Muscle of leg (tissue), 16 donors: Measurements from ENCODE around the gene MAT1A. TPM values are rescaled to one million over a fixed set of nuclear protein-coding genes. Genes with fewer than 3 reads are reported as not detected.

Experiments
- DNase-seq: peaks from one replicate; pipeline ENCODE4 v3.0.0; 2013
- H3K27ac ChIP-seq: one replicate; pipeline ENCODE4 v1.5.1; 2013; ENCODE audit warnings: mild to moderate bottlenecking, low read length, control low read depth
- H3K27me3 ChIP-seq: one replicate; pipeline ENCODE4 v1.6.1; 2013; ENCODE audit warnings: low read length; ENCODE audit not compliant: control insufficient read depth, insufficient read depth
- H3K36me3 ChIP-seq: one replicate; pipeline ENCODE4 v1.6.1; 2013; ENCODE audit warnings: low read length; ENCODE audit not compliant: control insufficient read depth, insufficient read depth
- H3K4me1 ChIP-seq: one replicate; pipeline ENCODE4 v1.6.1; 2013; ENCODE audit warnings: low read length; ENCODE audit not compliant: control insufficient read depth, insufficient read depth
- H3K4me3 ChIP-seq: one replicate; pipeline ENCODE4 v1.5.1; 2013; ENCODE audit warnings: low read length, control low read depth
- H3K9me3 ChIP-seq: replicated peaks from 2 replicates; pipeline ENCODE4 v1.6.1; 2013; ENCODE audit warnings: low read depth, low read length; ENCODE audit not compliant: control insufficient read depth
- WGBS: methylation state at CpG from one replicate; pipeline ENCODE4 v1.1.5; 2013; ENCODE audit warnings: missing lambda C conversion rate; ENCODE audit not compliant: insufficient coverage; 5-methylcytosine and 5-hydroxymethylcytosine counted together
- long read RNA-seq, 11 donors: transcript quantifications; one replicate each; lab custom pipeline, GENCODE V29; 2026
- polyA plus RNA-seq, 8 donors: library from polyadenylated mRNA; unstranded; fragments of 120-200 nt; gene quantifications; one replicate each; pipeline versions ENCODE4 v1.2.1 to v1.2.3, GENCODE V29; 2013; ENCODE audit warnings: inconsistent platforms in 1 of 8, low replicate concordance in 1 of 8; ENCODE audit not compliant: insufficient read length in 8 of 8, insufficient read depth in 1 of 8
- total RNA-seq: library from RNA; stranded (reverse); fragments of 120-200 nt; gene quantifications from one replicate; pipeline ENCODE4 v1.2.4, GENCODE V29; 2013

The MAT1A gene
- total RNA-seq (0.04 TPM), polyA plus RNA-seq (under 1 TPM in 7 of 8 donors, not detected in 1; 0.07 to 0.73 (median 0.18) TPM)
- long read RNA-seq, donor 1 = 0 reads
- long read RNA-seq, donor 2 = 0 reads
- long read RNA-seq, donor 3 = 0 reads
- long read RNA-seq, donor 4 = 0 reads
- long read RNA-seq, donor 5 = 0 reads
- long read RNA-seq, donor 6 = 0 reads
- long read RNA-seq, donor 7 = 0 reads
- long read RNA-seq, donor 8 = 0 reads
- long read RNA-seq, donor 9 = 0 reads
- long read RNA-seq, donor 10 = 0 reads
- long read RNA-seq, donor 11 = 0 reads

DNA sequence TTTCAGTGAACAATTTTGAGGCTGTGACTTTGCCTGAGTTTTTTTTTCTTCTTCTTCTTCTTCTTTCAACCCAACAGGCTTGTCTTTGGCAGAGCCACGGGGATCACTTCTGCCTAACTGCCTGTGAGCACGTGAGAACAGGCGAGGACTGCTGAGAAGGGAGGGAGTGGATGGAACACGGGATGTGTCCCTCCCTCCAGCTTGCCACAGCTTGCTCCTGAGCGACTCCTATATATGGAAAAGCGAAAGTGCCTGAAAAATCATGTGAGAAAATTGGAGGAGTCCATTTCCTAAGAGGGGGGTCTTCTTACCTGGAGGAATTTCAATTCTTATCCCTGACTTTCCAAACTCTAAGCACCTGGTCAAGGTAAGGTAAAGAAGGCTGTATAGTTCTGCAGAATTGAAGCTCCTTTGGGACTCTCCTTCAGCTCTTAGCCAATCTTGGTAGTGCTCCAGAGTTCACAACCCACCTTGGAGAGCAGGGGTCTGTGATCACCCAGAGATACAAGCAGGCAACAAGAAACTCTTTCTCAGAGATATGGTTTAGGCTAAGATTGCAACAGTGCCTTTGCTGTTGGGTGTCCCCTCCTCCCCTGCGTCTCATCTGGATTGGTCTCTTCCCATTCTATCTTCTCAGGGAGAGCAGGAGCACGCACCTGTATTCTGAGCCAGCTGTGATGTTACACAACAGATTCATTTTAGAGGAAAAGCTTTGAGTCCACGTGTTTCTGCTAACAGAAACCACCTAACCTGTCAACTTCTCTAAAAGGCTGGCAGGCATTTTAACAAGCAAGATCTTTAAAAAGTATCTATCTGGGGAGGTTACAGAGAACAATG is at the start of gene MAT1A:
MAT1A (minus strand) TSS at position 208 of the 837 bp plus-strand sequence. CDS start 235 bp downstream, outside the sequence.
- DNase-seq = no peak
- H3K4me3 ChIP-seq = no peak within 1 kb of the TSS
- H3K27me3 ChIP-seq = peaks cover 8% of the 10 kb centered on the region
- no peak within 1 kb of the TSS for H3K27ac ChIP-seq
- no peaks in the 10 kb centered on the region for H3K9me3 ChIP-seq
- no peaks in the 10 kb centered on the region for H3K4me1 ChIP-seq
- H3K36me3 ChIP-seq = no peaks in the 10 kb centered on the region
- 13% methylated on average over 2 of the region's 9 CpGs for WGBS

DNA sequence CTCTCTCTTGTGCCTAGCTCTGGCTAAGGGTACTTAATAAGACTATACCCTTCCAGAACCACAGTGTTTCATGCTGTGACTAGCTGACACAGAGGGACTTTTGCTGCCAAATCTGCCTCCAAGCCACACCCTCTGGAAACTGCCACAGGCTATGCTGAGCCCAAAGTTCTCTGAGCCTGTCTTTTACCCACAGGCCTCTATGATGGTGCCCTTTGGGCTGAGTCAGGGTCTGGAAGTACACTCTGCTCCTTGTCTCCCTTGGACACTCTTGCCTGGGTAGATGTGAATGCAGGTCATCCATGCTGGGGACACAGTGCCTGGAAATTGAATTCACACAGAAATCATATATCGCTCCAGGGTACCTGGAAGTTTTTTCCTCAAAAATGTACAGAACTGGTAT is 44.5 kb upstream of the MAT1A start:
- H3K9me3 ChIP-seq = no peaks in the 10 kb centered on the region
- WGBS = no CpG with 5 or more reads among the region's 1 CpG
- H3K27ac ChIP-seq = no peak overlapping the region
- no peak for DNase-seq
- H3K4me1 ChIP-seq = no peaks in the 10 kb centered on the region
- no peaks in the 10 kb centered on the region for H3K27me3 ChIP-seq
- H3K36me3 ChIP-seq = no peaks in the 10 kb centered on the region
- H3K4me3 ChIP-seq = no peak overlapping the region

DNA sequence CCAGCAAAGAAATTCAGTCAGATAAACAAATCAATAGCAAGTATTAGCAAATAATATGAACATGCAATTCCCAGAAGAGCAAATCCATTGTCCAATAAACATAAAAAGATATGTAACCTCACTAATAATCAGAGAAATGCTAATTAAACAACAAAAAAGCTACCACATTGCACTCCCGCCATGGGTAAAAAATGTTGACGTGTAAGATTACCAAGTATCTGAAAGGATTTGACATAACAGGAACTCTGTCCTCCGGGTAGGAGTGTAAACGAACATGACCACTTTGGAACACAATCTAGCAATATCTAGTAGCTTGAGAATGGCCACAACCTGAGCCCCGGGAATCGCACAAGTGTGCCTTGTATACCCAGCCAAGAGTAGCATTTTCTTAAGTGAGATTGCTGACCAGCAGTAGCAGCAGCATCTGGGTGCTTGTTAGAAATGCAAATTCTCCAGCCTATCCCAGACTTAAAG is 35.5 kb upstream of the MAT1A start:
- WGBS = 94% methylated on average over 3 of the region's 6 CpGs
- no peak overlapping the region for H3K27ac ChIP-seq
- H3K27me3 ChIP-seq = peaks cover 3% of the 10 kb centered on the region

DNA sequence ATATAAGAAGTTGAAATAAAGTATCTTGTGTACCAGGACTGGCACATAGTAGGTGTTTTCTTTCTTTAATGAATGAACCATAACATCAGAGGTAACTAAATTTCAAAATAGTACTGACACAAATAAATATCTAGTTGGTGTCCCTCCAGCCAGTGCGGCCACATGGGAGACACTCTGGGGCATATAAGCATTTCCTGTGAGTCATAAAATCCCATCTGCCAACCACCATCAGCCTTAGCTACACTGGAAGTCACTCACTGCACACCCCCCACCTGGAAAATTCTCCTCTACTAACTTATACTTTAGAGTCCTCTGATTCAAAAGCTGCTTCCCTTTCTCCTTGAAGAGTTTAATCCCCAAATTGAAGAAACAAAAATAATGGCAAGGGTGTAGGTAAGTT is 34.6 kb upstream of the MAT1A start:
- DNase-seq = no peak
- peaks cover 3% of the 10 kb centered on the region for H3K27me3 ChIP-seq
- no peak overlapping the region for H3K4me3 ChIP-seq
- H3K4me1 ChIP-seq = no peaks in the 10 kb centered on the region
- 11% methylated on average over 1 of the region's 1 CpG for WGBS
- H3K27ac ChIP-seq = no peak overlapping the region
- no peaks in the 10 kb centered on the region for H3K36me3 ChIP-seq
- H3K9me3 ChIP-seq = no peaks in the 10 kb centered on the region

More for the DNA sequence above, 35.5 kb upstream of the MAT1A start:
- H3K4me3 ChIP-seq = no peak overlapping the region
- H3K9me3 ChIP-seq = no peaks in the 10 kb centered on the region
- H3K36me3 ChIP-seq = no peaks in the 10 kb centered on the region
- H3K4me1 ChIP-seq = no peaks in the 10 kb centered on the region
- no peak for DNase-seq

DNA sequence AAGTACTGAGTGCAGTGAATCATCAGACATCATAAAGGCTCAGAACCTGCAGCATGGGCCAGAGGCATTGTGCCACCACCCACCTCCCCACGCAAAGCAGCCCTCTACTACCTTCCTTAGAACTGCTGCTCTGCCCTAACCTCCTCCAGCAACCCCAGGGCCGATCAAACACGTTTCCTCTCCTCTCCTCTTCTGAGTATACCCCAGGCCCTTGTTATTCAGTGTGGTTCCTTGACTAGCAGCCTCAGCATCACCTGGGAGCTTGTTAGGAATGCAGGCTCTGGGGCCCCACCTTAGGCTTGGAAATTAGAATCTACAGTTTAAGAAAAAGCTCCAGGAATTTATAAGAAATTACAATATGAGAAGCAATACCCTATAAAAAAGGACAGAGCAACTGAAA is 33.9 kb upstream of the MAT1A start:
- Histone ChIP-seq H3K9me3 (no peaks in the 10 kb centered on the region), H3K4me3 (no peak overlapping the region), H3K27ac (no peak overlapping the region), H3K4me1 (no peaks in the 10 kb centered on the region), H3K36me3 (no peaks in the 10 kb centered on the region), H3K27me3 (no peaks in the 10 kb centered on the region)
- 88% methylated on average over 1 of the region's 3 CpGs for WGBS
- no peak for DNase-seq

DNA sequence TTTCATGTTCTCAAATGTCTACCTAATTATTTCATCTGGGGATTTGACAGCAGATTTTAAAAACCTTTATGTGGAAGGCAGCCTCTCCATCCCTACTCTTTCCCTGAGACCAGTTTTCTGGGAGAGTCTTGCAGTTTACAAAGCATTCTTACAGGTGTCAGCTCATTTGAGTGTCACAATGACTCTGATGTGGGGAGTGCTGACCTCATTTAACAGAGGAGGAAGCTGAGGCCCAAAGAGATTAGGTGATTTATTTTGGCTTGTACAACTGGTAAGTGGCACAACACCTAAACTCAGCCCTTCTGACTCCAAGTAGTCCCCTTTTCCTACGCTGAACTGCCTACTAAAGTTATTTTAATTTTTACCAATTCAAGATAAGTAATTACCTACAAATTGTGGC is 33.3 kb upstream of the MAT1A start:
- 75% methylated on average over 1 of the region's 1 CpG for WGBS
- no peak overlapping the region for H3K27ac ChIP-seq
- no peaks in the 10 kb centered on the region for H3K4me1 ChIP-seq
- no peak overlapping the region for H3K4me3 ChIP-seq
- no peaks in the 10 kb centered on the region for H3K27me3 ChIP-seq
- DNase-seq = no peak
- no peaks in the 10 kb centered on the region for H3K36me3 ChIP-seq
- no peaks in the 10 kb centered on the region for H3K9me3 ChIP-seq

DNA sequence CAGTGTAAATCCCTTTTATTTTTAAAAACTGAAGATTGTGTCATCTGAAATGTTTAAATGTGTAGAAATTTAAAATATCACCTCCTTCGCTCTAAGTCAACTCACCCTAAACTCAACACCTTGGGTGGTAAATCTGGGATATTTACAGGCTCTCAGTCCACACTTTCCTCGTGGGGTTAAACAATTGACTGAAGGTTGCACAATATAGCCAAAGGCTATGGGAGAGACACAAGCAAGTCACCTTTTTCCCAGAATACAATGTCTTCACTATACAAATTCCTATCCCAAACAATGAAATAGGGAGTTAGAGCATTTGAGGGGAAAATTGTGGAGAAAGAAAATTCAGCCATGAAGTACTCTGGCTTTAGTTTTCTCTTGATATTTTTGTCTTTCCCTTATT is 32.7 kb upstream of the MAT1A start:
- Histone ChIP-seq H3K9me3 (no peaks in the 10 kb centered on the region), H3K36me3 (no peaks in the 10 kb centered on the region), H3K27me3 (no peaks in the 10 kb centered on the region), H3K4me1 (no peaks in the 10 kb centered on the region), H3K27ac (no peak overlapping the region), H3K4me3 (no peak overlapping the region)
- no CpG with 5 or more reads among the region's 2 CpGs for WGBS
- no peak for DNase-seq

DNA sequence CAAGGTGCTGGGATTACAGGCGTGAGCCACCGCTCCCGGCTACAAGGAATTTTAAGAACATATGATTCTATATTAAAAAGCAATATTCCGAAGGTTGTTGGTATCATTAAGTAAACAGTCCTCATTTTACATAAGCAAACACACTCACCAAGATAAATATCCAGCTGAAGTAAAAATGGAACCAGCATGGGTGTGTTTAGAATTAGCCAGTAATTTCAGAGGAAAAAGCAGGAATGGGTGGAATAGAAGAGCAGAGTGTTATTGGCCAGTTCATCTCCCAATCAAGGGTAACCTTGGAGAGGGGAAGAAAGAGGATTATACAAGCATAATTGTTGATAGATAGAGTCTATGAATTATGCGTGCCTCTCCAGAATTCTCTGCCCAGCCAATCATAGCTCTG is 31.7 kb upstream of the MAT1A start:
- no peaks in the 10 kb centered on the region for H3K36me3 ChIP-seq
- no peaks in the 10 kb centered on the region for H3K9me3 ChIP-seq
- no peaks in the 10 kb centered on the region for H3K4me1 ChIP-seq
- no peak for DNase-seq
- H3K4me3 ChIP-seq = no peak overlapping the region
- H3K27ac ChIP-seq = no peak overlapping the region
- H3K27me3 ChIP-seq = no peaks in the 10 kb centered on the region
- WGBS = no CpG with 5 or more reads among the region's 5 CpGs

DNA sequence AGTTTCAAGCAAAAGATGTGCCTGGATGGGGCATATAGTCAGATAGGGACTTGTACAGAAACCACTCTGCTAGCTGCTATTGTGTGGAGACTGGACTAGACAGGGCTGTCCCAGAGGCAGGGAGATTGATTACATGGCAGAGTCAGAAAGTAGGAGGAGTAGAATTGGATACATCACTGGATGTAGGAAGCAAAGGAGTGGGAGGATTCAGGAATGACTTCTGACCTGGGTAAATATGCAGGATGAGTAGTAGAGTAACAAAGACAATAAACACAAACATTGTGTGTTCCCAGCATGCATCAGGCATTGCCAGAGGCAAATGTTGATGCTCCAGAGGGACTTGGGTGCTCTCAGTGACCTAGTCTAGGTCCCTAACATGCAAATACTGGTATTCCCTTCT is 30.9 kb upstream of the MAT1A start:
- Histone ChIP-seq H3K4me1 (no peaks in the 10 kb centered on the region), H3K9me3 (no peaks in the 10 kb centered on the region), H3K4me3 (no peak overlapping the region), H3K27ac (no peak overlapping the region), H3K27me3 (no peaks in the 10 kb centered on the region), H3K36me3 (no peaks in the 10 kb centered on the region)
- no peak for DNase-seq

DNA sequence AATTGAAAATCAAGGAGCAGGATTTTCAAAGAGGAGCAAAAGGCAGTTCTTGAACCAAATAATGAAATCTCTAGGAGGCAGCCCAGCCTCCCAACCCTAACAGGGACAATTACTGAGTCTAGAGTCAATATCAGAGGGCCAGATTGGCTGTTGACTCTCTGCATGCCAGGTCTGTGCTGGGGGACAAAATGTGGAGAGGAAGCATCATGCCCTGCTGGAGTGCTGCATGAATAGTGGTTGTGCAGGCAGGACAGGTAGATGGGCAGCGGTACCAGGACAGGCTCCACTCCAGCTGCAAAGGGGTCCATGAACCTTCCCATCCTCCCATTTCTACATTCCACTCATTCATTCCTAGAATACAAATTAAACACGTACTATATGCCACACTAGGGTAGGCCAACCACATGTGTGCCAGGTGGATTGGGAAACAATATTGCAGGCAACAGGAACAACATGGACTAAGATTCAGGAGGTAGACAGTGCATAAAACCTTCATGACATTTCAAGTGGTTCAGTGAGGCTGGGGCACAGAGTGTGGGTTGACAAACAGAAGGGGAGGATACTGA is 30.4 kb upstream of the MAT1A start:
- Histone ChIP-seq H3K4me1 (no peaks in the 10 kb centered on the region), H3K27ac (no peak overlapping the region), H3K9me3 (no peaks in the 10 kb centered on the region), H3K36me3 (no peaks in the 10 kb centered on the region), H3K4me3 (no peak overlapping the region), H3K27me3 (no peaks in the 10 kb centered on the region)
- no peak for DNase-seq
- no CpG with 5 or more reads among the region's 2 CpGs for WGBS
